GM12878 (cell line): ENCODE measurements around the gene FRMD5. TPM values are rescaled to one million over a fixed set of nuclear protein-coding genes. Genes with fewer than 3 reads are reported as not detected.

ENCODE experiments used
- ASH2L ChIP-seq: fragments of 300-600, 200-600 bp; sonication (generic); IDR thresholded peaks from 2 replicates; pipeline ENCODE4 v1.6.1; 2017; ENCODE audit warnings: low read depth, mild to moderate bottlenecking, borderline replicate concordance
- ATF7 ChIP-seq: fragments of 450-650 bp; IDR thresholded peaks from 2 replicates; pipeline ENCODE4 v1.6.1; 2016; ENCODE audit warnings: low read depth, mild to moderate bottlenecking
- BMI1 ChIP-seq: fragments of 450-650 bp; IDR thresholded peaks from 2 replicates; pipeline ENCODE4 v1.6.1; 2016; ENCODE audit warnings: mild to moderate bottlenecking, moderate library complexity, borderline replicate concordance
- E2F8 ChIP-seq: fragments of 450-650 bp; IDR thresholded peaks from 2 replicates; pipeline ENCODE4 v1.6.1; 2018; ENCODE audit warnings: mild to moderate bottlenecking, low read depth, moderate library complexity; ENCODE audit not compliant: partially characterized antibody
- GABPA ChIP-seq: IDR thresholded peaks from 2 replicates; pipeline ENCODE4 v1.6.1; 2014; ENCODE audit warnings: antibody characterized with exemption, low read depth, mild to moderate bottlenecking, inconsistent platforms
- GATAD2B ChIP-seq: fragments of 450-650 bp; conservative IDR thresholded peaks from 2 replicates; pipeline ENCODE4 v1.6.1; 2017; ENCODE audit warnings: low read depth, mild to moderate bottlenecking, moderate library complexity
- HSF1 ChIP-seq: fragments of 150-350 bp; IDR thresholded peaks from 2 replicates; pipeline ENCODE4 v1.6.1; 2014; ENCODE audit warnings: mild to moderate bottlenecking, low read depth, low read length
- MYC ChIP-seq: IDR thresholded peaks from 2 replicates; pipeline ENCODE4 v1.6.1; 2011; ENCODE audit warnings: mild to moderate bottlenecking, low read length, moderate library complexity, inconsistent platforms; ENCODE audit not compliant: insufficient read depth, insufficient replicate concordance, insufficient read length, severe bottlenecking
- POLR2A ChIP-seq: IDR thresholded peaks from 2 replicates; pipeline ENCODE4 v1.6.1; 2011; ENCODE audit warnings: low read depth, mild to moderate bottlenecking, low read length
- SIX5 ChIP-seq: IDR thresholded peaks from 2 replicates; pipeline ENCODE4 v1.6.1; 2011; ENCODE audit warnings: mild to moderate bottlenecking, low read depth, low read length, moderate library complexity; ENCODE audit not compliant: severe bottlenecking
- SKIL ChIP-seq: fragments of 450-650 bp; IDR thresholded peaks from 2 replicates; pipeline ENCODE4 v1.6.1; 2017; ENCODE audit warnings: mild to moderate bottlenecking, low read depth, inconsistent platforms; ENCODE audit not compliant: poor library complexity, severe bottlenecking
- SMAD5 ChIP-seq: IDR thresholded peaks from 2 replicates; pipeline ENCODE4 v1.6.1; 2016; ENCODE audit warnings: antibody characterized with exemption, low read depth
- SP1 ChIP-seq: IDR thresholded peaks from one replicate; pipeline ENCODE4 v1.6.1; 2011; ENCODE audit warnings: low read depth, low read length
- TAF1 ChIP-seq: IDR thresholded peaks from 2 replicates; pipeline ENCODE4 v1.6.1; 2011; ENCODE audit warnings: mild to moderate bottlenecking, low read depth, low read length, borderline replicate concordance
- USF2 ChIP-seq: IDR thresholded peaks from 2 replicates; pipeline ENCODE4 v1.6.1; 2011; ENCODE audit warnings: low read depth, low read length, improper control_type of control experiment, borderline replicate concordance
- ZNF24 ChIP-seq: fragments of 450-650 bp; IDR thresholded peaks from 2 replicates; pipeline ENCODE4 v1.6.1; 2017; ENCODE audit warnings: antibody characterized with exemption, mild to moderate bottlenecking
- ZNF687 ChIP-seq: fragments of 450-650 bp; IDR thresholded peaks from 2 replicates; pipeline ENCODE4 v1.6.1; 2017; ENCODE audit warnings: mild to moderate bottlenecking, moderate library complexity
- polyA plus RNA-seq, 11 experiments: library from polyadenylated mRNA; depleted of rRNA in 4 of 11; unstranded in 6 of 11; stranded (reverse) in 5 of 11; fragments of >200 nt; fragmentation: Nextera tagmentation in 4 of 11; fragmentation: Illumina TruSeq in 1 of 11; extraction: Ambion mirVana in 4 of 11; extraction: Trizol in 1 of 11; gene quantifications; 1 replicate in 1 of 11; 2 replicates in 10 of 11; pipeline versions ENCODE4 v1.2.1 to v1.2.3, GENCODE V29; 2011 to 2016; ENCODE audit warnings: inconsistent platforms in 2 of 11, missing spikeins in 2 of 11, low read depth in 1 of 11
- total RNA-seq, 4 experiments: library from RNA; depleted of rRNA in 3 of 4; stranded (reverse); fragments of >200 nt in 3 of 4; fragmentation: Illumina TruSeq in 1 of 4; extraction: Trizol in 1 of 4; gene quantifications; 2 replicates each; pipeline versions ENCODE4 v1.2.1 to v1.2.3, GENCODE V29; 2013 to 2021

The FRMD5 gene
- total and polyA plus RNA-seq, 10 of the 15 experiments (the other 5 are each of a cell fraction or from before 2014, with no cell fraction given) = 0.26 to 6.4 (median 0.68) TPM; not detected in 1

- TF ChIP-seq E2F8 (peak; percentile 94), USF2 (no peak), SP1 (no peak), MYC (no peak), BMI1 (no peak), GATAD2B (peak; percentile 68; the same call in 1 of the 2 replicates), ZNF687 (peak; percentile 64; the same call in 1 of the 2 replicates), SMAD5 (peak; percentile 53; the same call in 1 of the 2 replicates), TAF1 (no peak; the same call in 1 of the 2 replicates), SKIL (no peak), POLR2A (peak; percentile 73), ASH2L (0 out of 2 replicates have a peak, but pooled peaks have one; percentile 72), SIX5 (no peak), ZNF24 (0 out of 2 replicates have a peak, but pooled peaks have one; percentile 7), ATF7 (no peak), HSF1 (no peak), GABPA (no peak)
These were observed 368.3 kb downstream of the FRMD5 start, which contains the start of gene WDR76 (continued) for GRCh38 chr15:43826508-43827341.
